ENCODE measurements around the gene FNDC5. TPM values are rescaled to one million over a fixed set of nuclear protein-coding genes. Genes with fewer than 3 reads are reported as not detected.

The FNDC5 gene
- total and polyA plus RNA-seq, 9 of the 15 experiments (the other 6 are each of a cell fraction or from before 2014, with no cell fraction given) = 0.06 to 2.1 (median 0.22) TPM

DNA sequence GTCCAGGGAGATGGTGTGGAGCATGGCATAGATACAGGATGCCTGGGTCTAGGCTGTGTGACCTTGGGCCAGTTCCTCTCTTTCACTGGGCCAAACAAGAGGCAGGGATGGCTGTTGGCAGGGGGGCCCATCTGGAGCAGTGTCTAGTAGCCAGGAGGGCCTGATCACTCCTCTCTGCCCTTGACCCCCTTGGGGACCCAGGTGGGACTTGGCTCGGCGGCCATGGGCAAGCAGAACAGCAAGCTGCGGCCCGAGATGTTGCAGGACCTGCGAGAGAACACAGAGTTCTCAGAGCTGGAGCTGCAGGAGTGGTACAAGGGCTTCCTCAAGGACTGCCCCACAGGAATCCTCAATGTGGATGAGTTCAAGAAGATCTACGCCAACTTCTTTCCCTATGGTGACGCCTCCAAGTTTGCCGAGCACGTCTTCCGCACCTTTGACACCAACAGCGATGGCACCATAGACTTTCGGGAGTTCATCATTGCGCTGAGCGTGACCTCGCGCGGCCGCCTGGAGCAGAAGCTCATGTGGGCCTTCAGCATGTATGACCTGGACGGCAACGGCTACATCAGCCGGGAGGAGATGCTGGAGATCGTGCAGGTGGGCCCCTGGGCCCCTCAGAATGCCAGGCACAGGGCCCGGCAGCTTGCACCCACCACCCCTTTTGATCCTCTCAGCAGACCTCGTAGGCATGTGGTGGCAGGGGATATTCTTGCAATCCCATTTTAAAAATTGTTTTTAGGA is 18.1 kb upstream of the FNDC5 start:
- FAIRE-seq = no peak
- no peak for ATAC-seq
- intact Hi-C loops (cut with micrococcal nuclease) = no loop called here
- Histone ChIP-seq H2AFZ (ENCODE audit: low read depth, low read length) (no peak overlapping the region), H3K4me3 (no peak overlapping the region), H4K20me1 (replicated peaks; ENCODE audit: control insufficient read depth, insufficient read depth, low read length) (peaks cover 35% of the 10 kb centered on the region), H3K27me3 (ENCODE audit: control insufficient read depth in 2 of 2, insufficient read depth in 2 of 2, low read length in 2 of 2) (peaks cover 5 to 53% of the 10 kb centered on the region in 2 experiments; a peak in 3 of 5 replicates), H3K9me1 (ENCODE audit: control insufficient read depth, insufficient read depth, low read length) (no peaks in the 10 kb centered on the region), H3K79me2 (ENCODE audit: control insufficient read depth, insufficient read depth, low read length) (no peaks in the 10 kb centered on the region), H3K9ac (ENCODE audit: insufficient read depth in 1 of 2, low read depth in 2 of 2, low read length in 2 of 2) (no peak overlapping the region), H3K36me3 (ENCODE audit: control insufficient read depth, insufficient read depth, low read length) (no peaks in the 10 kb centered on the region), H3K27ac (ENCODE audit: extremely low read depth, low read depth, low read length) (no peak overlapping the region), H3K4me2 (ENCODE audit: insufficient read depth, low read length) (no peak overlapping the region), H3K9me3 (replicated peaks; ENCODE audit: control insufficient read depth, insufficient read depth, low read depth, low read length) (no peaks in the 10 kb centered on the region), H3K4me1 (replicated peaks in 1 of 2; ENCODE audit: control insufficient read depth in 2 of 2, insufficient read depth in 2 of 2, low read length in 2 of 2) (peaks cover 5 to 39% of the 10 kb centered on the region in 2 experiments; a peak in 4 of 5 replicates)
- TF ChIP-seq MEF2D (tag; conservative IDR thresholded peaks at IDR 0.05; ENCODE audit: low read depth) = no peak
- TF ChIP-seq ETV5 (CRISPR knock-in tag; IDR thresholded peaks at IDR 0.05; ENCODE audit: low read depth) = no peak
- CTCF ChIA-PET (ENCODE audit: low intra/inter-chr PET ratio) = no interaction called here
- DNase-seq (ENCODE audit: extremely low read depth in 1 of 4, low spot score in 3 of 4) = no peak
- BruUV-seq (replicated peaks) = no TSS peak
- WGBS (ENCODE audit: insufficient coverage, low coverage, missing lambda C conversion rate) = 5% methylated on average over 24 of the region's 24 CpGs
- in situ Hi-C loops (cut with MboI) = loop anchor here (25.0 kb wide), 1 partner anchor 723 kb away; no protein-coding TSS in a partner anchor
- POLR2A ChIA-PET = interaction anchor here (1.0 kb wide), 1 partner anchor 192 kb away, joined by 3 read pairs; no protein-coding TSS in a partner anchor

DNA sequence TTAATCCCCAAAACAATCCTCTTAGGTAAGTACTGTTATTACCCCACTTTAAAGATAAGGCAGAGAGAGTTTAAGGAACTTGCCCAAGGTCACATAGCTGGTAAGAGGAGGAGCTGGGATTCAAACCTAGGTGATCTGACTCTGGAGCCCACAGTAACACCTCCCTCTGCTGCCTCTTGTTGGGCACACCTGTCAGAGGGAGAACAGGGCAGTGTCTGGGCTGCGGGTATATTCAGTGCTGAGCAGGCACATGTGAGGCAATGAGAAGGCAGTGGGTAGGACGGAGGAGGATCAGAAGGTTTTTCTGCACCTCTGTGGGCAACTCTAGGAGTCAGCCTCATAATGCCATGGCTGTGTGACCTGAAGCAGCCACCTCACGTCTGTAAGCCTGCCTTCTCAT is 17.4 kb upstream of the FNDC5 start:
- intact Hi-C loops (cut with micrococcal nuclease) (no loop called here), in situ Hi-C loops (cut with MboI) (loop anchor here (25.0 kb wide), 1 partner anchor 724 kb away; no protein-coding TSS in a partner anchor)
- Histone ChIP-seq H4K20me1 (replicated peaks; ENCODE audit: control insufficient read depth, insufficient read depth, low read length) (peaks cover 38% of the 10 kb centered on the region), H3K9ac (ENCODE audit: insufficient read depth in 1 of 2, low read depth in 2 of 2, low read length in 2 of 2) (no peak overlapping the region), H3K27me3 (ENCODE audit: control insufficient read depth in 2 of 2, insufficient read depth in 2 of 2, low read length in 2 of 2) (peaks cover 12 to 60% of the 10 kb centered on the region in 2 experiments; a peak in 4 of 5 replicates), H3K4me1 (replicated peaks in 1 of 2; ENCODE audit: control insufficient read depth in 2 of 2, insufficient read depth in 2 of 2, low read length in 2 of 2) (peaks cover 5 to 31% of the 10 kb centered on the region in 2 experiments; a peak in 4 of 5 replicates), H3K9me1 (ENCODE audit: control insufficient read depth, insufficient read depth, low read length) (no peaks in the 10 kb centered on the region), H3K27ac (ENCODE audit: extremely low read depth, low read depth, low read length) (no peak overlapping the region), H2AFZ (ENCODE audit: low read depth, low read length) (no peak overlapping the region), H3K4me2 (ENCODE audit: insufficient read depth, low read length) (no peak overlapping the region), H3K79me2 (ENCODE audit: control insufficient read depth, insufficient read depth, low read length) (no peaks in the 10 kb centered on the region), H3K9me3 (replicated peaks; ENCODE audit: control insufficient read depth, insufficient read depth, low read depth, low read length) (no peaks in the 10 kb centered on the region), H3K36me3 (ENCODE audit: control insufficient read depth, insufficient read depth, low read length) (no peaks in the 10 kb centered on the region), H3K4me3 (no peak overlapping the region)
- 0% methylated on average over 3 of the region's 3 CpGs for WGBS (ENCODE audit: insufficient coverage, low coverage, missing lambda C conversion rate)
- BruUV-seq (replicated peaks) = no TSS peak
- ChIA-PET CTCF (ENCODE audit: low intra/inter-chr PET ratio) (no interaction called here), POLR2A (no interaction called here)
- no peak for FAIRE-seq
- no peak for DNase-seq (ENCODE audit: extremely low read depth in 1 of 4, low spot score in 3 of 4)
- ATAC-seq = no peak
- TF ChIP-seq ETV6 (IDR thresholded peaks at IDR 0.05; ENCODE audit: borderline replicate concordance in 1 of 2, low read depth in 2 of 2, low read length in 1 of 2) = no peak
- no peak for TF ChIP-seq ETV6 (CRISPR knock-in tag; IDR thresholded peaks at IDR 0.05; ENCODE audit: borderline replicate concordance)
- no peak for TF ChIP-seq SP1 (CRISPR knock-in tag; IDR thresholded peaks at IDR 0.05)
- no peak for TF ChIP-seq SP2 (IDR thresholded peaks at IDR 0.05; ENCODE audit: extremely low read depth, low read depth, low read length, poor library complexity, severe bottlenecking)
- no peak for TF ChIP-seq BMI1 (IDR thresholded peaks at IDR 0.05; ENCODE audit: low read length)
- no peak for TF ChIP-seq ZNF324 (CRISPR knock-in tag; IDR thresholded peaks at IDR 0.05)
- no peak for TF ChIP-seq FOS (IDR thresholded peaks at IDR 0.05; ENCODE audit: extremely low read depth, insufficient read length)
- TF ChIP-seq, protein P1, sequence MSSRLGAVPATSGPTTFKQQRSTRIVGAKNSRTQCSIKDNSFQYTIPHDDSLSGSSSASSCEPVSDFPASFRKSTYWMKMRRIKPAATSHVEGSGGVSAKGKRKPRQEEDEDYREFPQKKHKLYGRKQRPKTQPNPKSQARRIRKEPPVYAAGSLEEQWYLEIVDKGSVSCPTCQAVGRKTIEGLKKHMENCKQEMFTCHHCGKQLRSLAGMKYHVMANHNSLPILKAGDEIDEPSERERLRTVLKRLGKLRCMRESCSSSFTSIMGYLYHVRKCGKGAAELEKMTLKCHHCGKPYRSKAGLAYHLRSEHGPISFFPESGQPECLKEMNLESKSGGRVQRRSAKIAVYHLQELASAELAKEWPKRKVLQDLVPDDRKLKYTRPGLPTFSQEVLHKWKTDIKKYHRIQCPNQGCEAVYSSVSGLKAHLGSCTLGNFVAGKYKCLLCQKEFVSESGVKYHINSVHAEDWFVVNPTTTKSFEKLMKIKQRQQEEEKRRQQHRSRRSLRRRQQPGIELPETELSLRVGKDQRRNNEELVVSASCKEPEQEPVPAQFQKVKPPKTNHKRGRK (tag; IDR thresholded peaks at IDR 0.05) = no peak

Measured in K562 (cell line).